HEK293 (cell line): ENCODE data around the gene ELN.
"Not testable (repeated sequence)": the region's sequence is repeated elsewhere in the genome, so short reads cannot be mapped to it uniquely, and the experiment has no call there.

Experiments
- CTCF ChIA-PET: fragments of 350-600 bp; formaldehyde crosslinking; extraction: SDS; loops from one replicate; lab custom pipeline; 2021; ENCODE audit warnings: antibody characterized with exemption; lab: Yijun Ruan, JAX
- POLR2A ChIA-PET: fragments of 300-600 bp; formaldehyde crosslinking; extraction: SDS; loops from one replicate; lab custom pipeline; 2020; ENCODE audit warnings: antibody characterized with exemption, inconsistent platforms; lab: Yijun Ruan, JAX
- H3K27ac ChIP-seq: fragments of 200-500 bp; sonication (Bioruptor generic); 2 replicates; pipeline ENCODE4 v1.5.1; 2014; ENCODE audit warnings: low read depth, low read length, control low read depth, inconsistent platforms; ENCODE audit errors: extremely low read depth
- H3K36me3 ChIP-seq, 2 experiments: fragments of 200-500 bp in 1 of 2; sonication (Bioruptor generic) in 1 of 2; 1 replicate in 1 of 2; 2 replicates in 1 of 2; pipeline ENCODE4 v1.5.1; 2014 to 2017; ENCODE audit warnings: inconsistent platforms in 2 of 2, low read length in 2 of 2; ENCODE audit not compliant: control insufficient read depth in 2 of 2, insufficient read depth in 1 of 2
- H3K4me1 ChIP-seq: fragments of 200-500 bp; sonication (Bioruptor generic); 2 replicates; pipeline ENCODE4 v1.5.1; 2014; ENCODE audit warnings: mild to moderate bottlenecking, low read length, inconsistent platforms; ENCODE audit not compliant: control insufficient read depth, insufficient read depth
- H3K4me3 ChIP-seq: 2 replicates; pipeline ENCODE4 v1.5.1; 2011; ENCODE audit warnings: low read depth, mild to moderate bottlenecking, control low read depth, low read length, moderate library complexity
- H3K9me3 ChIP-seq: fragments of 200-500 bp; sonication (Bioruptor generic); 2 replicates; pipeline ENCODE4 v1.5.1; 2014; ENCODE audit warnings: low read depth, low read length, inconsistent platforms; ENCODE audit not compliant: control insufficient read depth, insufficient read depth
- ATF2 ChIP-seq: fragments of 450-650 bp; formaldehyde crosslinking; IDR thresholded peaks from 2 replicates; pipeline ENCODE4 v1.5.1; 2016; ENCODE audit warnings: missing biosample characterization, missing genetic modification characterization, low read depth
- BCL6B ChIP-seq: fragments of 450-650 bp; formaldehyde crosslinking; IDR thresholded peaks from 2 replicates; pipeline ENCODE4 v1.5.1; 2017; ENCODE audit warnings: missing biosample characterization, missing genetic modification characterization
- GLIS1 ChIP-seq: fragments of 450-650 bp; formaldehyde crosslinking; IDR thresholded peaks from 2 replicates; pipeline ENCODE4 v1.5.1; 2016; ENCODE audit warnings: missing biosample characterization, missing genetic modification characterization
- SALL2 ChIP-seq: fragments of 450-650 bp; formaldehyde crosslinking; IDR thresholded peaks from 2 replicates; pipeline ENCODE4 v1.5.0; 2017; ENCODE audit warnings: missing biosample characterization, mild to moderate bottlenecking, missing genetic modification characterization, borderline replicate concordance
- SP7 ChIP-seq: fragments of 450-650 bp; formaldehyde crosslinking; IDR thresholded peaks from 2 replicates; pipeline ENCODE4 v1.5.1; 2016; ENCODE audit warnings: missing biosample characterization, missing genetic modification characterization
- ZBTB17 ChIP-seq: fragments of 450-650 bp; formaldehyde crosslinking; IDR thresholded peaks from 2 replicates; pipeline ENCODE4 v1.5.1; 2016; ENCODE audit warnings: missing biosample characterization, missing genetic modification characterization
- ZBTB44 ChIP-seq: fragments of 450-650 bp; IDR thresholded peaks from 2 replicates; pipeline ENCODE4 v1.5.1; 2018; ENCODE audit warnings: missing biosample characterization, mild to moderate bottlenecking, missing genetic modification characterization
- ZNF169 ChIP-seq: fragments of 450-650 bp; formaldehyde crosslinking; IDR thresholded peaks from 2 replicates; pipeline ENCODE4 v1.5.1; 2016; ENCODE audit warnings: missing biosample characterization, missing genetic modification characterization
- ZNF214 ChIP-seq: fragments of 450-650 bp; formaldehyde crosslinking; IDR thresholded peaks from 2 replicates; pipeline ENCODE4 v1.5.1; 2017; ENCODE audit warnings: missing biosample characterization, mild to moderate bottlenecking, missing genetic modification characterization, borderline replicate concordance
- ZNF341 ChIP-seq: fragments of 450-650 bp; formaldehyde crosslinking; IDR thresholded peaks from 2 replicates; pipeline ENCODE4; 2016; ENCODE audit warnings: low read depth, missing biosample characterization, missing genetic modification characterization
- ZNF48 ChIP-seq: fragments of 450-650 bp; formaldehyde crosslinking; IDR thresholded peaks from 2 replicates; pipeline ENCODE4 v1.5.1; 2016; ENCODE audit warnings: missing biosample characterization, missing genetic modification characterization
- ZNF654 ChIP-seq: fragments of 450-650 bp; formaldehyde crosslinking; IDR thresholded peaks from 2 replicates; pipeline ENCODE4 v1.5.1; 2016; ENCODE audit warnings: low read depth, missing biosample characterization, missing genetic modification characterization
- ZNF692 ChIP-seq: fragments of 450-650 bp; formaldehyde crosslinking; IDR thresholded peaks from 2 replicates; pipeline ENCODE4 v1.5.1; 2016; ENCODE audit warnings: missing biosample characterization, missing genetic modification characterization
- ZNF785 ChIP-seq: fragments of 450-650 bp; formaldehyde crosslinking; IDR thresholded peaks from 2 replicates; pipeline ENCODE4 v1.5.1; 2016; ENCODE audit warnings: missing biosample characterization, missing genetic modification characterization
- ZSCAN4 ChIP-seq: fragments of 450-650 bp; formaldehyde crosslinking; IDR thresholded peaks from 2 replicates; pipeline ENCODE4 v1.5.1; 2017; ENCODE audit warnings: missing biosample characterization, missing genetic modification characterization

Gene ELN

GRCh38 chr7:74027683-74028320, at the start of gene ELN:
TSS of gene ELN (plus strand) at chr7:74028173. CDS start at chr7:74028188, 15 bp downstream.
- POLR2A ChIA-PET = no interaction called here
- Histone ChIP-seq H3K27ac (no peak within 1 kb of the TSS), H3K9me3 (no peaks in the 10 kb centered on the region)
- TF ChIP-seq ZSCAN4 (tag by site-specific recombination) (peak; percentile 67), BCL6B (tag by site-specific recombination) (no peak)
- TF ChIP-seq, all 188 proteins: peak for 1
- no peaks in the 10 kb centered on the region for H3K4me1 ChIP-seq
- CTCF ChIA-PET = interaction anchor here (0.7 to 2.9 kb wide), 9 partner anchors 10 to 104 kb away, joined by 3 to 16 read pairs (median 7); no protein-coding TSS in a partner anchor
- H3K4me3 ChIP-seq = no peak within 1 kb of the TSS
- no peaks in the 10 kb centered on the region for H3K36me3 ChIP-seq

GRCh38 chr7:73978661-73979563, 49.1 kb upstream of the ELN start:
- peaks cover 3% of the 10 kb centered on the region; the same call in 1 of the 2 replicates for H3K4me1 ChIP-seq
- ChIA-PET POLR2A (interaction anchor here (0.7 kb wide), 1 partner anchor 9 kb away, joined by 6 read pairs; no protein-coding TSS in a partner anchor), CTCF (interaction anchor here (0.5 to 2.2 kb wide), 8 partner anchors 10 to 259 kb away, joined by 3 to 11 read pairs (median 4); partner anchors contain the start of gene ELN)

GRCh38 chr7:73979656-73980055, 48.3 kb upstream of the ELN start:
- H3K9me3 ChIP-seq, H3K36me3 ChIP-seq, POLR2A ChIA-PET, H3K4me3 ChIP-seq, H3K27ac ChIP-seq, H3K4me1 ChIP-seq: not testable (repeated sequence)
- CTCF ChIA-PET = interaction anchor here (0.5 to 2.2 kb wide), 7 partner anchors 11 to 260 kb away, joined by 3 to 11 read pairs (median 4); partner anchors contain the start of gene ELN

More at GRCh38 chr7:73978661-73979563, 49.1 kb upstream of the ELN start:
- no peak overlapping the region for H3K4me3 ChIP-seq
- no peak overlapping the region for H3K27ac ChIP-seq
- TF ChIP-seq GLIS1 (tag by site-specific recombination) (peak; percentile 30; the same call in 1 of the 2 replicates), ZBTB17 (tag by site-specific recombination) (peak; percentile 48; the same call in 1 of the 2 replicates), ZNF654 (tag by site-specific recombination) (peak; percentile 8; the same call in 1 of the 2 replicates), ZNF692 (no peak), ZBTB44 (0 out of 2 replicates have a peak, but pooled peaks have one; percentile 41)
- H3K9me3 ChIP-seq = no peaks in the 10 kb centered on the region
- no peaks in the 10 kb centered on the region for H3K36me3 ChIP-seq

- ChIA-PET POLR2A (no interaction called here), CTCF (interaction anchor here (0.6 to 2.2 kb wide), 5 partner anchors 10 to 125 kb away, joined by 3 to 11 read pairs (median 4); partner anchors contain the start of gene ELN)
- Histone ChIP-seq H3K9me3 (no peaks in the 10 kb centered on the region), H3K27ac (no peak overlapping the region), H3K4me3 (no peak overlapping the region), H3K36me3 (no peaks in the 10 kb centered on the region), H3K4me1 (peaks cover 3% of the 10 kb centered on the region; the same call in 1 of the 2 replicates)
- no peak for TF ChIP-seq SP7 (tag by site-specific recombination)
- TF ChIP-seq ZNF785 (tag by site-specific recombination) = no peak
- TF ChIP-seq ZNF341 (tag by site-specific recombination) = no peak
- no peak for TF ChIP-seq ZNF48 (tag by site-specific recombination)
- no peak for TF ChIP-seq SALL2
- TF ChIP-seq ATF2 (tag by site-specific recombination) = no peak
- TF ChIP-seq ZNF214 (tag by site-specific recombination) = no peak
- TF ChIP-seq ZNF169 (tag by site-specific recombination) = no peak
Observed at GRCh38 chr7:73980206-73980605, 47.8 kb upstream of the ELN start.
